ENCODE results near the gene SPATA3. TPM values are rescaled to one million over a fixed set of nuclear protein-coding genes. Genes with fewer than 3 reads are reported as not detected.
"Not testable (repeated sequence)": the region's sequence is repeated elsewhere in the genome, so short reads cannot be mapped to it uniquely, and the experiment has no call there.

Gene SPATA3
- total RNA-seq, 2 experiments from 2014 or later = 0.24 to 0.53 TPM

DNA sequence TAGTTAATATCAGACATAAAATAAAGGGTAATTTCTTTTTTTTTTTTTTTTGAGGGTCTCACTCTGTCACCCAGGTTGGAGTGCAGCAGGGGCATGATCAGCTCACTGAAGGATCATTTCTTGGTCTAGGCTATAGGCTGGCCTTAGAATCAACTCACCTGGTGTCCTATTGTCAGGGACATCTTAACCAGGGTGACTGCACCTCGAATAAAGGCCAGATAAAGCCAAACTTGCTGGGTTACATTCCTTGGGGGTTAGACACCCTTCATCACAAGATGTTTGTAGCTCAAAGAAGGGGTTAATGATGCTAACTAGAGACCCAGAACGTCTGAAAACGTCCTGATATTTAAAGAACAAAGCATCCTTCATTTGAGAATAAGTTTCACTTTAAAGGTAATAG, 17.9 kb downstream of the SPATA3 start:
- H3K27me3 Mint-ChIP-seq = peaks cover 6% of the 10 kb centered on the region
- CTCF ChIA-PET = no interaction called here
- H3K27ac Mint-ChIP-seq = no peak overlapping the region
- POLR2A ChIA-PET = no interaction called here
- intact Hi-C loops (cut with micrococcal nuclease) = no loop called here
- DNase-seq = no peak
- no peaks in the 10 kb centered on the region for H3K4me1 Mint-ChIP-seq (ENCODE audit: low read depth)
- no peaks in the 10 kb centered on the region for H3K36me3 Mint-ChIP-seq
- H3K9me3 Mint-ChIP-seq = no peaks in the 10 kb centered on the region
- no peak overlapping the region for H3K4me3 Mint-ChIP-seq

DNA sequence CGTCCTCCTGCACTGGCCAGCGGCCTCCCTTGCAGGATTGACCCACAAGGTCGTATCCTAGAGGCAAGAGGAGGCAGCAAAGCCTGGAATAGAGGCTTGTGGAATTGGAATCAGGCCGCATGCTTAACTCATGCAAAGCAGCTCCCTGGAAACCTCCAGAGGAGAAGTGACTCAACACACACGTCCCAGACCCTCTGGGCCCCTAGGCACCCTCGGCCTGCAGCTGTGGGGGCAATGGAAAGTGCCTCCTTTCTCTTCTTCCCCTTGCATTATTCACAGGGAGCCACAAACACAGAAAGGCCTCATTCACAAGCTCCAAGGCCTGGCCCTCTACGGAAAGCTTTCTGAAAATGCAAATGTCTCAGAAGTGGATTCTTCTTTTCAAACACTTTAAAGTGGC, 19.6 kb downstream of the SPATA3 start:
- POLR2A ChIA-PET = no interaction called here

DNA sequence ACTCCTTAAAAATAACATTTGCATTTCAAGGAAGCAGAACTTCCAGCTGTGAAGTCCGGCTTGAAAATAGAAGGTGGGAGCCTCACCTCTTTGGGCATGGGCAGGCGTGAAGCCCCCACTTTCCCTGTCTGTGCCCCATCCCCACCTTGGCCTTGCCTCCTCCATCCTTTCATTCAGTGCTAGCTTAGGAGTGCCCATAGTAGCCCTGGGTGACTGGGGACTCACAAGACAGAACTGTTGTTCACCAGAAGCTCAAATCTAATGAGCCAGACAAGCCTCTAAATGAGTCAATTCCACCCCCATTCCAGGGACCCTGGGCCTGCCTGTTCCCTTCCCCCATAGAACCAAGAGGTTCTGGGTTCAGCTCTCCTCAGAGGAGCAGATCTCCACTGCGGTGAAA, 20.0 kb downstream of the SPATA3 start:
- H3K27me3 Mint-ChIP-seq = peaks cover 6% of the 10 kb centered on the region
- H3K9me3 Mint-ChIP-seq = no peaks in the 10 kb centered on the region
- CTCF ChIA-PET = interaction anchor here (1.2 to 1.5 kb wide), 2 partner anchors 9 to 11 kb away, joined by 3 to 4 read pairs; no protein-coding TSS in a partner anchor
- POLR2A ChIA-PET = no interaction called here
- H3K4me3 Mint-ChIP-seq = no peak overlapping the region
- H3K4me1 Mint-ChIP-seq (ENCODE audit: low read depth) = no peaks in the 10 kb centered on the region
- DNase-seq = no peak
- intact Hi-C loops (cut with micrococcal nuclease) = no loop called here
- H3K27ac Mint-ChIP-seq = no peak overlapping the region
- H3K36me3 Mint-ChIP-seq = no peaks in the 10 kb centered on the region

More for the DNA sequence above, 19.6 kb downstream of the SPATA3 start:
- intact Hi-C loops (cut with micrococcal nuclease) = no loop called here
- Mint-ChIP-seq H3K9me3 (no peaks in the 10 kb centered on the region), H3K36me3 (no peaks in the 10 kb centered on the region), H3K4me1 (ENCODE audit: low read depth) (no peaks in the 10 kb centered on the region), H3K4me3 (no peak overlapping the region), H3K27ac (no peak overlapping the region), H3K27me3 (peaks cover 6% of the 10 kb centered on the region)
- CTCF ChIA-PET = interaction anchor here (1.5 kb wide), 1 partner anchor 8 kb away, joined by 3 read pairs; no protein-coding TSS in a partner anchor
- DNase-seq = no peak

DNA sequence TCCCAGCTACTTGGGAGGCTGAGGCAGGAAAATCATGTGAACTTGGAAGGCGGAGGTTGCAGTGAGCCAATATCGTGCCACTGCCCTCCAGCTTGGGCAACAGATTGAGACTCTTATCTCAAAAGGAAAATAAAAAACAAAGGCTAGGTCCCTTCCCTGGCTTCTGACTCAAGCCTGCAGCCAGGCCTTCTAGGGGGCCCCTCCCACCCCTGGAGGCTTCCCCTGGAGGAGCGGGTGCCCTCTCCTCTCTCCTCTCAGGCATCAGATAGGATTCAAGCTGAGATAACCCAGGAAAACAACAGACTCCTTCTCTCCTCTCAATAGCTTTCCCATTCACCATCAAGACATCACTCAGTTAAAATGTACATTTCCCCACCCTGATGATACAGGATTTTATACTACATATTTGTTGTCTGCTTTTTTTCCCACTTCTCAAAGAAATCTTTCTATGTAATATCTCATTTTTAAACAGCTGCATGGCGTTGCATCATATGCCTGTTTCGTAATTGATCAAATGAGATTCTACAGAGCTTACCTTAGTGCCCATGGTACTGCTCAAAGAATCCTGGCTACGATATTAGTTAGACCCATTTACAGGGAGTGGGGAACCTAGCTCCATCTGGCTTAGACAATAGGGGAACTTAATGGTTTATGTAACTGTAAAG, 20.8 kb downstream of the SPATA3 start:
- no peak for DNase-seq
- Mint-ChIP-seq H3K36me3 (no peaks in the 10 kb centered on the region), H3K4me1 (ENCODE audit: low read depth) (no peaks in the 10 kb centered on the region), H3K27ac (no peak overlapping the region), H3K4me3 (no peak overlapping the region), H3K9me3 (no peaks in the 10 kb centered on the region), H3K27me3 (peaks cover 6% of the 10 kb centered on the region)
- CTCF ChIA-PET = interaction anchor here (0.9 to 1.5 kb wide), 3 partner anchors 10 to 36 kb away, joined by 3 to 4 read pairs (median 4); no protein-coding TSS in a partner anchor
- POLR2A ChIA-PET = no interaction called here
- intact Hi-C loops (cut with micrococcal nuclease) = no loop called here

DNA sequence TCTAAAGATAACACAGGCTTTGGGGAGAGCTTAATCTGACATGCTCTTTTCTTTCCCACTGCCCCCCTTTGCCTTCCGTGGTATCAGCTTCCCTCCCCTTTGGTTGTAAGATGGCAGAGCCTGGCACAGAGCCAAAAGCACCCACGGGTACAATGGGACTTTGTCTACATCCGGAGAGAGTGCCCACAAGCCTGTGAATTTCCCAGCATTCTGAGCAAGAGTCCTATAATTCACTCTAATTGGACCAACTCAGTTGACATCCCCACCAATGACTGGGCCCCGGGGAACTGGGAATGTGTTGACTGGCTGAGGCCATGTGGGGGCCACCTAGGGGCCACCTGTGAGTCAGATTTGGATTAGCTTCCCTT, 21.3 kb downstream of the SPATA3 start:
- Mint-ChIP-seq H3K9me3 (no peaks in the 10 kb centered on the region), H3K4me1 (ENCODE audit: low read depth) (no peaks in the 10 kb centered on the region), H3K27me3 (peaks cover 6% of the 10 kb centered on the region), H3K27ac (no peak overlapping the region), H3K4me3 (no peak overlapping the region), H3K36me3 (no peaks in the 10 kb centered on the region)
- POLR2A ChIA-PET = no interaction called here
- DNase-seq = peak; percentile 15
- CTCF ChIA-PET = interaction anchor here (0.9 to 1.2 kb wide), 2 partner anchors 9 to 36 kb away, joined by 4 read pairs; no protein-coding TSS in a partner anchor
- intact Hi-C loops (cut with micrococcal nuclease) = no loop called here

DNA sequence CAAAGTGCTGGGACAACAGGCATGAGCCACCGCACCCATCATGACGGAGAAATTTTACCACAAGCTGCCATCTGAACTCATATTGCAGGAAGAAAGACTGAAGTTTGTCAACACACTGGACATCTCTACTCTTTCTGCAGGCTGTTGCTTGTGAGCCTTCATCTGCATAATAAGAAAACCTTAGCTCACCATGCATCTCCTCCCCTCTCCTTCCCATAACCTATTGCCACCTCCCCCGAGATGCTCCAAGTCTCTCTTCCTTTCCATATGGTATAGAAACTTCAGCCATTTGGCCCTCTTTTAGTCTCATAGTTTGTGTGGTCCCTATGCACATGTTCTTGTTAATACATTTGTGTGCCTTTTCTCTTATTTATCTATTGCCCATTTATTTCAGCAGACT, 22.3 kb downstream of the SPATA3 start:
- DNase-seq = no peak
- no peaks in the 10 kb centered on the region for H3K4me1 Mint-ChIP-seq (ENCODE audit: low read depth)
- H3K4me3 Mint-ChIP-seq = no peak overlapping the region
- intact Hi-C loops (cut with micrococcal nuclease) = no loop called here
- H3K27me3 Mint-ChIP-seq = peaks cover 6% of the 10 kb centered on the region
- H3K27ac Mint-ChIP-seq = no peak overlapping the region
- H3K9me3 Mint-ChIP-seq = no peaks in the 10 kb centered on the region
- CTCF ChIA-PET = no interaction called here
- POLR2A ChIA-PET = no interaction called here
- H3K36me3 Mint-ChIP-seq = no peaks in the 10 kb centered on the region

DNA sequence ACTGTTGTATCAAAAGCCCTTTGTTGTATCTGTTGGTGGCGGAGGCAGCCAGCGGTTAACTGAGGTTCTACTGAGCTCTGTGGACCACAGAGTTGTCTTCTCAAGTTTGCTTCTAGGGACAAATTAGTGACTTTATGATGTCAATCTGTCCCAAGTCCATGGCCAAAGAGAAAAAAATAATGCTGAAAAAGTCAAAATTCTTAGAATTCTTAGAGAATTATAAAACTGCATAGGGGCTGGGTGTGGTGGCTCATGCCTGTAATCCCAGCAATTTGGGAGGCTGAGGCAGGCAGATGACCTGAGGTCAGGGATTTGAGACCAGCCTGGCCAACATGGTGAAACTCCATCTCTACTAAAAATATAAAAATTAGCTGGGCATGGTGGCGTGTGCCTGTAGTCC, 29.1 kb downstream of the SPATA3 start:
- POLR2A ChIA-PET, H3K27ac Mint-ChIP-seq, CTCF ChIA-PET: not testable (repeated sequence)

DNA sequence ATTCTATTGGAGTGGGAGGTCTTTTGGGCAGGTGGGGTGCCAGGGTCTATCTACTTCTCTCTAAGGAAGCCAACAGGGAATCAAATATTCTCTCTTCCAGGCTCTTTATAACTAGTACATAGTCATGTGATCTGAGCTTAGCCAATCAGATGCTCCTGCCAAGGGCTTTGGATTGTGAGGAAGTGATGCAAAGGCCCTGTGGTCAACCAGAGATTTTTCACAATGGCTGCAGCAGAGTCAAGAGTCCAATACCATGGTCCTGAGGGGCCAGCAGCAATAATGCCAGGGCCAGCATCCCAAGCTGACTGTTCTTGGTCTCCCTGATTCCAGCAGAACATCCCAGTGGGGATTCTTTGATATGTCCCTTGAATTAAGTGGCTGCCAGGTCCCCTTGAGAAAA, 33.0 kb downstream of the SPATA3 start:
- Mint-ChIP-seq H3K9me3 (no peaks in the 10 kb centered on the region), H3K27ac (no peak overlapping the region), H3K36me3 (no peaks in the 10 kb centered on the region), H3K27me3 (peaks cover 11% of the 10 kb centered on the region), H3K4me1 (ENCODE audit: low read depth) (no peaks in the 10 kb centered on the region), H3K4me3 (no peak overlapping the region)
- POLR2A ChIA-PET = no interaction called here
- no peak for DNase-seq
- CTCF ChIA-PET = no interaction called here
- intact Hi-C loops (cut with micrococcal nuclease) = no loop called here

More for the DNA sequence above, 29.1 kb downstream of the SPATA3 start:
- H3K27me3 Mint-ChIP-seq; H3K4me3 Mint-ChIP-seq; H3K9me3 Mint-ChIP-seq; DNase-seq; H3K36me3 Mint-ChIP-seq; intact Hi-C loops (cut with micrococcal nuclease); H3K4me1 Mint-ChIP-seq (ENCODE audit: low read depth): not testable (repeated sequence)

DNA sequence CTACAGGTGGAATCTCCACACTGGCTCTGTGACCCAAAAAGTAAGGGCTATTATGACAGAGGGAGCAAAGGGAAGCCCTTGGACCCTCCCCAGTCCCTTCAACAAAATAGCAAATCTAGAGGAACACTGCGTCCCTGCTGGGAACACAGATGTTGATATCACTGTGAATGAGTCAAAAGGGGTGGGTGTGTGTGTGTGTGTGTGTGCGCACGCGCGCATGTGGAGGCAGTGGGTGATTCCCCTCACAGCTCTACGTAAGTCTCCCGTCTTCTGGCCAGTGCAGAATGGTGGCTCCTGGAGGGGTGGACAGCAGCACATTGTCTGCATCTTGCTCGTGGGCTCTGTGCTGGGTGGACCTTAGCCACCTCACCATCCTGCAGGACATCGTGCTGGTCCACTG, 33.6 kb downstream of the SPATA3 start:
- Mint-ChIP-seq H3K4me3 (no peak overlapping the region), H3K27me3 (peaks cover 12% of the 10 kb centered on the region), H3K4me1 (ENCODE audit: low read depth) (no peaks in the 10 kb centered on the region), H3K36me3 (no peaks in the 10 kb centered on the region), H3K27ac (no peak overlapping the region), H3K9me3 (no peaks in the 10 kb centered on the region)
- ChIA-PET CTCF (no interaction called here), POLR2A (no interaction called here)
- intact Hi-C loops (cut with micrococcal nuclease) = no loop called here
- no peak for DNase-seq

DNA sequence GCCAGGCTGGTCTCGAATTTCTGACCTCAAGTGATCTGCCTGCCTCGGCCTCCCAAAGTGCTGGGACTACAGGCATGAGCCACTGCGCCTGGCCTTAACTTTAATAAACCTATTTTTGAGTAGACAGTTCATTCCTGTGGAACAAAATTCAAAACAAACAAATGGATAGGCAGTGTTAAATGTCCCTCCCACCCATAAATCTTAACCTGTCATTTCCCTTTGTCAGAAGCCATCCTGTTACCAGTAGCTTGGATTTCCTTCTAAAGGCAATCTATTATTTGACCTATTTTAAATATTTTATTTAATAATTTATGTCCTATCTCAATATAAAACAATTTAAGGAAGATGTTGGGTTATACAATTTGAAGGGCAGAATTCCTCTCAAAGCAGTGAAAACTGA, 34.8 kb downstream of the SPATA3 start:
- ChIA-PET CTCF (interaction anchor here (0.8 to 1.4 kb wide), 3 partner anchors 43 to 206 kb away, joined by 3 read pairs; no protein-coding TSS in a partner anchor), POLR2A (no interaction called here)
- Mint-ChIP-seq H3K9me3 (no peaks in the 10 kb centered on the region), H3K36me3 (no peaks in the 10 kb centered on the region), H3K4me3 (no peak overlapping the region), H3K27ac (no peak overlapping the region), H3K4me1 (ENCODE audit: low read depth) (no peaks in the 10 kb centered on the region), H3K27me3 (peaks cover 18% of the 10 kb centered on the region)
- intact Hi-C loops (cut with micrococcal nuclease) = no loop called here
- no peak for DNase-seq

DNA sequence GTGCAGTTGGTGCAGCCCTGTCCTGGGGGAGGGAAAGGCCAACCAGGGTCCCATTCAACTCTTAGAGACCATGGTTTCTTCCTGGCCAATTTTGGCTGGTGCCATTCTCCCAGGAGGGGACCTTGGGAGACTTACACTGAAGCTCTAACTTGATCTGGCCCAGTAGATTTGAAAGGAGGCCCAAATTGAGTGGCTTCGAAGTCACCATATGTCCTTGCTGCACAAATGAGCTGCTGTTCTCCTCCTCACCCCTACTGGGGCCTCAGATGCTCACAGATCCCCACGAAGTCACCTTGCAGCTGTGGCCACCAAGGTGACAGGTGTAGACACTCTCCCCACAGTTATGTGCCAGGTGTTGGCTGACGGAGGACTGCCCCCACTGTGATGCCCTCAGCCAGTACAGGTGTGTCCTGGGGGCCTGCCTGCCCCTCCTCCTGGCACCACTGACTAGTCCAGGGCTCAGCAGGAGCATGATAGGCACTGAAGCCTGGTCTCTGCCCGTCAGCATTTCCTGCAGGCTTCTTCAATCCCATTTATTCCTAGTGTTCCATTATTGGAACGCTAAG, 36.7 kb downstream of the SPATA3 start:
- Mint-ChIP-seq H3K27ac (no peak overlapping the region), H3K27me3 (peaks cover 31% of the 10 kb centered on the region), H3K9me3 (no peaks in the 10 kb centered on the region), H3K4me3 (no peak overlapping the region), H3K4me1 (ENCODE audit: low read depth) (no peaks in the 10 kb centered on the region), H3K36me3 (no peaks in the 10 kb centered on the region)
- POLR2A ChIA-PET = no interaction called here
- CTCF ChIA-PET = no interaction called here
- intact Hi-C loops (cut with micrococcal nuclease) = no loop called here
- no peak for DNase-seq

DNA sequence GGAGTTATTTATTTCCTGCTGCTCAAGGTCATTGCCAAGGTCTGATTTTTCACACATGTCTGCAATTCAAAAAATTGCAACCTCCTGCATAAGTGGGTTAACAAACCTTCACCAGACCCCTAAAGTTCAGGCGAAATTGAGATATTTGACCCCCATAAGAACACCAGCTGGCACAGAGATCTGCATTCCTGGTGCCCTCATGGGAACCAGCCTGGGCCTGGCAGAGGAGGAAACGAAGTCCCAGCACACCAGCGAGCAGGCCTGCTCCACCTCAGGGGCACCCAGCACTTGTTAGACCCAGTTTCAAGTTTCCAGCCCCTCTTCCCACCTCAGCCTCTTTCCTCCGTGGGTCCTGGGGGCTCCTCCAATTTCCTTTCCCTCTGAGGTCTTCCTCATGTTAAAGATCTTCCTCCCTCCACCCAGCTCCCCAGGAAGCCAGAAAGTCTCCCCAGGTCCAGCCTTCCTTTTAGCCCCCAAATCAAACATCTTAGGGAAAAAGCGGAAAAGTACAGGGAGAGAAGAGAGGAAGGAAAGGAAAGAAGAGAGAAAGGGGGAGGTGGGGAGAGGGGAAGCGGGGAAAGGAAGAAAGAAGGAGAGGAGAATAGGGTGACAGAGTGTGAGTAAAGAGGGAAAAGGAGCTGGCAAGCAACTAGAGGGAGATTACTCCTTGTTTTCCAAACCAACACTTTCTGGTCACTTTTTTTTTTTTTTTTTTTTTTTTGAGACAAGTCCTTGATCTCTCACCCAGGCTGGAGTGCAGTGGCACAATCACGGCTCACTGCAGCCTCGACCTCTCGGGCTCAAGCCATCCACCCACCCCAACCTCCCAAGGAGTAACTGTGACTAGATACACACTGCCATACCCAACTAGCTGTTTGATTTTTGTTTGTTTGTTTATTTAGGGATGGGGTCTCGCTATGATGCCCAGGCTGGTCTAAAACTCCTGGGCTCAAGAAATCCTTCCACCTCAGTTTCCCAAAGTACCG, 37.5 kb downstream of the SPATA3 start:
- H3K27me3 Mint-ChIP-seq = peaks cover 35% of the 10 kb centered on the region
- H3K27ac Mint-ChIP-seq = no peak overlapping the region
- H3K36me3 Mint-ChIP-seq = no peaks in the 10 kb centered on the region
- CTCF ChIA-PET = no interaction called here
- POLR2A ChIA-PET = no interaction called here
- H3K4me1 Mint-ChIP-seq (ENCODE audit: low read depth) = no peaks in the 10 kb centered on the region
- no peak for DNase-seq
- no peaks in the 10 kb centered on the region for H3K9me3 Mint-ChIP-seq
- intact Hi-C loops (cut with micrococcal nuclease) = no loop called here
- H3K4me3 Mint-ChIP-seq = no peak overlapping the region

Measured in activated CD4-positive, alpha-beta memory T cell treated with anti-CD3 and anti-CD28 coated beads for 36 hours (primary cell).